ENCODE results near the gene ST8SIA4. TPM values are rescaled to one million over a fixed set of nuclear protein-coding genes. Genes with fewer than 3 reads are reported as not detected.
"Not testable (repeated sequence)": the region's sequence is repeated elsewhere in the genome, so short reads cannot be mapped to it uniquely, and the experiment has no call there.

Gene ST8SIA4
- polyA plus RNA-seq, 10 donors, result 5.1 to 8.1 (median 7.2) TPM

GRCh38 chr5:100788417-100788816 lies 114.7 kb downstream of the ST8SIA4 start:
- no peak for DNase-seq

DNA sequence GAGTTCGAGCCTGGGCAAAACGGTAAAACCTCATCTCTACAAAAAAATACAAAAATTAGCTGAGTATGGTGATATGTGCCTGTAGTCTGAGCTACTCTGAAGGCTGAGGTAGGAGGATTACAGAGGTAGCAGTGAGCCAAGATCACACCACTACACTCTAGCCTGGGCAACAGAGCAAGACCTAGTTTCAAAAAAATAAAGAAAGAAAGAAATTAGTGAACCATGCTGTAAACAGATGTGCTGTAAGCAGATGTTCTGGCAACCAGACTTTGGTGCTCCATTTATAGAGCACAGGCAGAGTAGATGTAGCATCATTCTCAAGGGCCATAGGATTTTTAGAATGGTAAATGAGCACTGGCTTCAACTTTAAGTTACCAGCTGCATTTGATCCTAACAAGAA lies 115.4 kb downstream of the ST8SIA4 start:
- peak in 1 of 3 donors; percentile 30 for DNase-seq

GRCh38 chr5:100785536-100785935 lies 117.5 kb downstream of the ST8SIA4 start:
- not testable (repeated sequence) for DNase-seq

GRCh38 chr5:100780376-100780870 lies 122.7 kb downstream of the ST8SIA4 start:
- no peak for DNase-seq

DNA sequence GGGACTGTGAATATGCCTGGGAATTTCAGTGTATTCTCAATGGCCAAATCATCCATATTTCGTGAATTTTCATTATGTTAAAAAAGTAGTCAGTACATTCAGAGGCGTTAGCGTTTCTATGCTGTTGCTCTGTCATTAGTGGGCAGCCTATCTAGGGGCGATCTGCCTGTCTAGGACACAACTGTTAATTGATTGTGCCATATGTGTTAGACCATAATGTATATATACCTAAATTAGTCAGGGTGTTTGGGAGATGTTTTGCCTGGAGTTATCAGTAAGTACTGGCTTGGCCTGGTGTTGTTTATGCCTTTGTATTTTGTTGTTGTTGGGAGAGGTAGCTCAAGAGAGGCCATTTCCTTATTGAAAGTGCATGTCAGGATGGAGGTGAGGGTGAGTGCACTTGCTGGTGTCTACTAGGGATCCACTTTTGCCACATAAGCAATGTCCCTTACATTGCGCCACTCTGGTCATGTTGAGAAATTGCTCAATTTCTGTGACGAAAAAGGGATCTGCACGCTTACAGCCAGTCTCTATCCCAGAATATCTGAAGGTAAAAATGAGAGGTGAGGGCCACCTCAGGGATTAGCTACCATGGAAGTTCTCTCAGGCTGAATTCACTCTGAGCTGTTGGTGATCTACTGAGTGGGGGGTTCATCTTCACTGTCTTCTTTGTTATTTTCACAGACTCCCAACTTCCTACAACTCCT lies 123.3 kb downstream of the ST8SIA4 start:
- peak in 1 of 3 donors; percentile 42 for DNase-seq

DNA sequence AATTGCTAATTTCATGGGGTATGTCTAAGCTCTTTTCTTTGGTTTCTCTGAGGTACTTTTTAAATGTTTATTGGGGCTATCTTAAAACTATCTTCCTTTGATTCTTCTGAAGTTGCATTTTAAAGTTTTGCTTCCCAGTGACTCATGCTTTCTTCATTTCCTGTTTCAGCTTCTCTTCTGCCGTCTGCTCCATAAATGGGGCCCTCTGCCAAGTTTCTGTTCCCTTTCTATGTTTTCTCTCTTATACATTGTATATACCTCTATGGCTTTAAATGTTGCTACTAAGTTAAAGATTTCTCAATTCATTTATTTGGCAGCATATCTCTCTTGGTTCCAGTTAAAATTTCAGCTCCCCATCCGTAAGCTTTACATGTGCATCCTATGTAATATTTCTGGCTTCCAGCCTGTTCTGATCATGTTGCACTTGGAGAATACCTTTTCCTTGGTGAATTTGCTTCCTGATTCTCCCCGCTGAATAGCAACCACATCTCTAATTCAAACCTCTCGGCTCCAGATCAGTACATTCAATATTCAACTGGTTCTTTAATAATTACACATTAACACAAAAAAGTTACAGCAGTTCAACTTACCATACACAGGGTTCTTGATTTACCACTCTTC lies 125.3 kb downstream of the ST8SIA4 start:
- DNase-seq, result peak; percentile 60 to 81 (median 77)

DNA sequence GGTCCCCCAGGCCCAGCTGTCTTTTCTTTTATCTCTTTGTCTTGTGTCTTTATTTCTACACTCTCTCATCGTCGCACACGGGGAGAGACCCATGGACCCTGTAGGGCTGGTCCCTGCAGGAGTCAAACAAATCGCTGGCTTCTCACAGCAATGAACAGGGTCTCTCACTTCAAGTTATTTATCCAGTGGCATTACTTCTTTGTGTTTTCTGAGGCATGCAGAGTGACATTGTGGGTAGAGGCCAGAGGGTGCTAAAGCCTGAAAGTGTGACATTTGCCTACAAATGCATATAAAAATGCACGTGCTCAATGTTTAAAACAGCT lies 127.6 kb downstream of the ST8SIA4 start:
- no peak for DNase-seq

DNA sequence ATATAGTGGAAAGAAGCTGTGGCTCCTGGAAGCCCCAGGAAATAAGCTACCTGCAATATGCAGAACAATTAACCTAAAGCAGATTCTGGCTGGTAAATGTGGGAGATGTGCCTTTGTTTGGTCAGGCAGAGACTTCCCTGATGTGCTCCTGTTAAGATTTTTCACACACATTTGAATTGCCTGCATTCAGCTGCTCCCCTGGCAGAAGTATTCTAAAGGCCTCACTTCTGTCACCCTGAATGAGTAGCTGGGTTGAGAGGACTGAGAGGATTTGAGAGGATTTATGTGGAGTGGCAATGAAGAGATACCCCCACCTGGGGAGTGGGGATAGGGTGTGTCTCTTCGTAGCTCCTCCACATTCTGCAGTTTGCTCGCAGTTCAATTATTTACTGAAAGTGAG lies 130.5 kb downstream of the ST8SIA4 start:
- DNase-seq, result no peak

DNA sequence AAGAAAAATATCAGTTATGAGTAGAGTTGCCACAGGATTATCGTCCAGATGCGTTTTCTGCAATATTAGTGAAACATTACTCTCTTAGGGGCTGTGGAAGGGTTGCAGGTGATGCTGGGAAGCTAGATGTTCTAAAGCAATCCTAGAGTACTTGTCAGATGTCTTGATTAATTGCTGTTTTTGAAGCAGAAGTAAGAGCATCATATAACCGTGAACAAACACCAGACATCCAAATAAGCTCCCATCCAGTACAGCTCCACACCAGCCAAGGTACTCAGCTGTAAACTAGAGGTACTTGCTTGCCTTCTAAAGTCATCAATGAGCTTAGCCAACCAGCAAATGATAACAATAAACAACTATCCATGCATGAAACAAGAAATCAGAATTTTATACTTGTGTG lies 131.1 kb downstream of the ST8SIA4 start:
- DNase-seq, result no peak

- DNase-seq, result no peak
These were observed 131.9 kb downstream of the ST8SIA4 start for GRCh38 chr5:100771181-100771580.

GRCh38 chr5:100768221-100768620 lies 134.9 kb downstream of the ST8SIA4 start:
- no peak for DNase-seq

GRCh38 chr5:100762995-100763394 lies 140.1 kb downstream of the ST8SIA4 start:
- no peak for DNase-seq

GRCh38 chr5:100762108-100762507 lies 141.0 kb downstream of the ST8SIA4 start:
- DNase-seq, result peak in 2 of 3 donors; percentile 15 to 32

DNA sequence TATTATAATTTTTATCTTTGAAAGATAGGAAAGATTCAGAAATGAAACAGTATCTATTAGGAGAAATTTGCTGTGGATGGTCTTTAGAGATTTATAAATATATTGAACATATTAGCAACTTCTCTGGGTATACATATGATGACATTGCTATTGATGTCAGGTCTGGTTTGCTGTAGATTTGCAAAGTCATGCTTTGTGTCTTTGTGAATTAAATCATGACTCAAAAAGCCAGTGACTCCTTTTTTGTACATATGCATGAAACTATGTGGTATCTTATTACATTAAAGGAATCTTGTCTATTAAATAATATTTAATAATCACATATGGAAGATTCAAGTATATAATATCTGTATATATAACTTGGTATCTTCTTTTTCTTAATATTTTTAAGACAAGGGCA lies 141.9 kb downstream of the ST8SIA4 start:
- DNase-seq, result no peak

DNA sequence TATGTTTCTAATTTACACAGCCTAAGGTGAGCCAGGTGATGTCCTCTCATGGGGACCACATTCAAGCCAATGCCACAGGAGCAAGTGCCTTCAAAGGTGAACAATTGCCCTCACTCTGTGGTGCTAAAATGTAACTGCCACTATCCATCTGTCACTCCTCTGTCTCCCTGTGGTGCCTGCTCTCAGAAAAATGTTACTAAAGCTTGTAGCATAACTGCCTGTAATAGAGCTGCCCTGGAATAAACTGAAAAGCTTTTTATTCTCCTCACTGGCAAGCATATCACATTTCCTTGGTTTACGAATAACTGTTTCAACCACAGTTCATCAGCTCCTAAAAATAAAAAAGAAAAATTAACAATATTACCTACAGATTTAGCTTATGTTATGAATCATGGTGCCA lies 142.4 kb downstream of the ST8SIA4 start:
- DNase-seq, result no peak

DNA sequence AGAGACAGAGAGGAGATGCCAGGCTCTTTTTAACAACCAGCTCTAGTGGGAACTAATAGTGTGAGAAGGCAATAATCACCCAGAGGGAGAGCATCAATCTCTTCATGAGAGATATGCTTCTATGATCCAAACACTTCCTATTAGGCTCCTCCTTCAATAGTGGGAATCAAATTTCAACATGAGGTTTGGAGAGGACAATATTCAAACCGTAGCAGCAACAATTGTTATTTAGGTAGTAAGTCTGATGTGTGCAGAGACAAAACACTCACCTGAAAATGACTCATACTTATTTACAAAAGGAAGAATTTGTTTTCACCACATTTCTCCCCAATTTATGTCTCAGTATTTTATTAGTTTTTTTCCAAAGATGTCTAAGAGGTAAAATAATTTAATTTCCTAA lies 144.3 kb downstream of the ST8SIA4 start:
- no peak for DNase-seq

DNA sequence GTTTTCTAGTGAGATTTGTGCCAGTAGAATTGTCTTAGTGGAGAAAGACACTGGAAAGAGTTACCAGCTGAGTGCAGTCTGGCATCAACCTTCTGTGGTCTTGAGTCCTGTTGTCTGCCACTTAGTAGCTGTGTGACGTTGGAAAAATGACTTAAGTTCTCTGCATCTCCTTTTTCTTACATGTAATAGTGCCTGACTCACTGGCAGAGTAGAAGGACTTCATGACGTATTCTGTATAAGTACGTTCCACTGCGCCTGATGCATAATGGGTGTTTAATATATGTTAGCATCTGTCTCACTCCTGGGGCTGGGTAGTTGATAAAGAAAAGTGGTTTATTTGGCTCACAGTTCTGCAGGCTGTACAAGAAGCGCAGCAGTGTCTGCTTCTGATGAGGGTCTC lies 144.8 kb downstream of the ST8SIA4 start:
- no peak for DNase-seq

DNA sequence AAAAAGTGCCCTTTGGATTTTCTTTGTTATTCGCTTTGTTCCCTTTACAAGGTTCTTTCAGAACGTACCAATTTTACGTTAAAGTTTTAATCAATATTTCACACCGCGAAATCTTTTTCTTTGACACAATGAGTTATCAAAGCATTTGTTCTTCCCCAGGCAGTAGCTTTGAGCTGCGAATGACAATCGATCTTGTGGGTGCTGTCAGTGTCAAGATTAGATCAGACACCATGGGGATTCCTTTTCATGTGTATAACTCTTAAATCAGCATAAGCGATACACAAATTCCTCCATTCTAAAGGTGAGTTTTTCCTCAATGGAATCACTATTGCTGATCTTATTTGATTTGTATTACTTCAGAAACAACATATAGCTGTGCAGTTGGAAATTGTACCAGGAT lies 145.5 kb downstream of the ST8SIA4 start:
- DNase-seq, result no peak

Measured in muscle of back (tissue), 11 donors.